Spleen (tissue), 11 donors: ENCODE results near the gene SEC14L6. TPM values are rescaled to one million over a fixed set of nuclear protein-coding genes. Genes with fewer than 3 reads are reported as not detected.
A peak's percentile ranks its signal among the peaks of the same experiment; 100 is the strongest.
"Not testable (repeated sequence)": the region's sequence is repeated elsewhere in the genome, so short reads cannot be mapped to it uniquely, and the experiment has no call there.

Source experiments
- DNase-seq: peaks from one replicate; pipeline ENCODE4 v3.0.0-alpha.2; 2020
- H3K27ac ChIP-seq, 8 donors: fragments of 200-600 bp; sonication (generic) in 7 of 8; 1 replicate in 4 of 8; 2 replicates in 4 of 8; pipeline versions ENCODE4 v1.5.0 to v1.8.0; 2016 to 2021; ENCODE audit warnings: inconsistent platforms in 4 of 8, mild to moderate bottlenecking in 4 of 8, moderate library complexity in 1 of 8
- H3K27me3 ChIP-seq, 7 donors: fragments of 200-600 bp; sonication (generic) in 6 of 7; replicated peaks in 1 of 7; 1 replicate in 4 of 7; 2 replicates in 3 of 7; pipeline versions ENCODE4 v1.5.0 to v1.8.0; 2016 to 2021; ENCODE audit warnings: inconsistent platforms in 3 of 7, mild to moderate bottlenecking in 1 of 7
- H3K36me3 ChIP-seq, 6 donors: fragments of 200-600 bp; sonication (generic) in 5 of 6; 1 replicate in 4 of 6; 2 replicates in 2 of 6; pipeline versions ENCODE4 v1.5.0 to v1.8.0; 2016 to 2021; ENCODE audit warnings: inconsistent platforms in 2 of 6
- H3K4me1 ChIP-seq, 6 donors: fragments of 200-600 bp; sonication (generic) in 5 of 6; 1 replicate in 3 of 6; 2 replicates in 3 of 6; pipeline versions ENCODE4 v1.5.0 to v1.8.0; 2016 to 2021; ENCODE audit warnings: inconsistent platforms in 3 of 6
- H3K4me3 ChIP-seq, 8 donors: fragments of 200-600 bp; sonication (generic) in 7 of 8; 1 replicate in 4 of 8; 2 replicates in 4 of 8; pipeline versions ENCODE4 v1.5.0 to v1.8.0; 2016 to 2021; ENCODE audit warnings: inconsistent platforms in 4 of 8, mild to moderate bottlenecking in 4 of 8, moderate library complexity in 2 of 8
- H3K9me3 ChIP-seq, 8 donors: fragments of 200-600 bp; sonication (generic) in 7 of 8; 1 replicate in 4 of 8; 2 replicates in 4 of 8; pipeline versions ENCODE4 v1.5.0 to v1.8.0; 2016 to 2021; ENCODE audit warnings: inconsistent platforms in 4 of 8
- CTCF ChIP-seq, 11 experiments: fragments of 200-600 bp in 7 of 11; fragments of 450-650 bp in 4 of 11; sonication (generic) in 4 of 11; IDR thresholded peaks in 8 of 11; conservative IDR thresholded peaks in 3 of 11; 1 replicate in 7 of 11; 2 replicates in 4 of 11; pipeline versions ENCODE4 v1.4.0 to v1.8.0; 2016 to 2021; ENCODE audit warnings: antibody characterized with exemption in 11 of 11, inconsistent platforms in 4 of 11, mild to moderate bottlenecking in 1 of 11
- POLR2A ChIP-seq, 3 donors: fragments of 450-650 bp; IDR thresholded peaks; one replicate each; pipeline ENCODE4 v1.5.1; 2017; ENCODE audit warnings: antibody characterized with exemption in 3 of 3, mild to moderate bottlenecking in 1 of 3
- POLR2AphosphoS5 ChIP-seq, 3 donors: sonication (generic); formaldehyde crosslinking; IDR thresholded peaks; one replicate each; pipeline ENCODE4 v1.5.1; 2017; ENCODE audit warnings: antibody characterized with exemption in 3 of 3
- WGBS, 5 donors: extraction: QIAGEN DNeasy Blood & Tissue Kit in 3 of 5; methylation state at CpG; one replicate each; pipeline versions ENCODE4 v1.1.5 to v1.1.7; 2013 to 2018; 5-methylcytosine and 5-hydroxymethylcytosine counted together
- intact Hi-C: fragments of 100-400 bp; cut with DNase I; formaldehyde crosslinking; loops from one replicate; pipeline ENCODE4 v1.15.0; 2023; ENCODE audit warnings: low total_unique reads
- polyA plus RNA-seq, 3 donors: library from polyadenylated mRNA; stranded (reverse); fragments of 200-250 nt; gene quantifications; one replicate each; pipeline ENCODE4 v1.2.1, GENCODE V29; 2013
- total RNA-seq, 7 donors: library from RNA; depleted of rRNA in 3 of 7; stranded (reverse); fragments of >200 nt in 3 of 7; fragmentation: NEBNext Ultra II Directional in 4 of 7; extraction: Animal tissue kit (Norgen Biotek cat#: 25700) in 4 of 7; gene quantifications; one replicate each; pipeline versions ENCODE4 v1.1.0 to v1.2.1, GENCODE V29; 2016 to 2021
- donor health status: healthy with polysubstance abuse.
- donor health status: DM: no; HTN: no; CAD: no; lungs with moderate emphysema.
- donor health status: DM: no; HTN: no; CAD: no.
- donor health status: Bipolar disorder and iron deficiency.
- donor health status: healthy.
- donor health status: DM: no; HTN: no; CAD: no.
- donor health status: DM: yes; HTN: yes; CAD: no.

Gene SEC14L6
- total and polyA plus RNA-seq, 10 donors: 0.03 to 0.56 (median 0.17) TPM; not detected in 2

DNA sequence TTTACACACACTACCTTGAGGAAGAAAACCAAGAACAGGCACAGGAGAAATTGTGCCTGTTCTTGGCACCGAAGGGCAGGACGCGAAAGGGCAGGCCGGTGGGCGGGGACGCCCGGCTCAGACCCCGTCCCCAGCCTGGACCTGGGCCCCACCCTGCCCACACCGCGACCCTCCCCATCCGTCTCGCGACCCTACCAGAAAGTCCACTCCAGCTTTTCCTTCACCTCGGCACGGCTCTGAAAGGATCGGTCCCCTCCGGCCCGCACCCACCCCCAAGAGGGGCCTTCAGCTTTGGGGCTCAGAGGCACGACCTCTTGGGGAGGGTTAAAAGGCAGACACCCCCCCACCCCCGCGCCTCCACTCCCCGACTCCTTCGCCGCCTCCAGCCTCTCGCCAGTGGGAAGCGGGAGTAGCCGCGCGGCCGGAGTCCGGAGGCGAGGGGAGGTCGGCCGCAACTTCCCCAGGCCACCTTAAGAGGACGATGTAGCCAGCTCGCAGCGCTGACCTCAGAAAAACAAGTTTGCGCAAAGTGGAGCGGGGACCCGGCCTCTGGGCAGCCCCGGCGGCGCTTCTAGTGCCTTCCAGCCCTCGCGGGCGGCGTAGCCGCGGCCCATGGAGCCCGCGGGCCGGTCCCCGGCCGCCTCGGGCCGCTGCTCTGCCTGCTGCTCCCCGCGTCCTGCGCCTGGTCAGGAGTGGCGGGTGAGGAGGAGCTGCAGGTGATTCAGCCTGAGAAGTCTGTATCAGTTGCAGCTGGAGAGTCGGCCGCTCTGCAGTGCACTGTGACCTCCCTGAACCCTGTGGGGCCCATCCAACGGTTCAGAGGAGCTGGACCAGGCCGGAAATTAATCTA, 4.4 kb downstream of the SEC14L6 start:
- no peaks in the 10 kb centered on the region for H3K36me3 ChIP-seq
- peaks cover 0 to 57% (median 23%) of the 10 kb centered on the region in 7 donors for H3K27me3 ChIP-seq
- no peak overlapping the region for H3K27ac ChIP-seq
- 6 to 10% (median 6%) methylated on average over 28 to 64 of the region's 64 CpGs for WGBS, 5 donors
- intact Hi-C loops: no loop called here
- TF ChIP-seq POLR2AphosphoS5 (IDR thresholded peaks at IDR 0.05) (no peak), POLR2A (IDR thresholded peaks at IDR 0.05) (no peak), CTCF (IDR thresholded peaks at IDR 0.05 in 8 of 11, conservative IDR thresholded peaks at IDR 0.05 in 3 of 11) (no peak)
- DNase-seq: no peak
- H3K9me3 ChIP-seq: no peaks in the 10 kb centered on the region
- peaks cover 0 to 14% (median 10%) of the 10 kb centered on the region in 6 donors for H3K4me1 ChIP-seq
- peak overlapping the region in 5 of 8 donors; percentile 13 to 57 (median 23) for H3K4me3 ChIP-seq

DNA sequence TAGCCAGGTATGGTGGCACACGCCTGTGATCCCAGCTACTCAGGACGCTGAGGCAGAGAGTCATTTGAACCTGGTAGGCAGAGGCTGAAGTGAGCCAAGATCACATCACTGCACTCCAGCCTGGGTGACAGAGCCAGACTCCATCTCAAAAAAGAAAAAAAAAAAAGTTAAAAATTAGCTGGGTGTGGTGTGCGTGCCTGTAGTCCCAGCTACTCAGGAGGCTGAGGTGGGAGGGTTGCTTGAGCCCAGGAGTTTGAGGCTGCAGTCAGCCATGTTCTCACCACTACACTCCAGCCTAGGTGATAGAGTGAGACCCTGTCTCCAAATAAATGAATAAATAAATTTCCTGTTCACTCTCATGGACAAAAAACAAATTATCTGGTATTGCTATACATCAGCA, 5.0 kb downstream of the SEC14L6 start:
- H3K9me3 ChIP-seq, H3K36me3 ChIP-seq, intact Hi-C loops, H3K27ac ChIP-seq, DNase-seq, H3K4me3 ChIP-seq: not testable (repeated sequence)
- WGBS, 5 donors: 92 to 97% (median 95%) methylated on average over 3 of the region's 3 CpGs
- H3K27me3 ChIP-seq: peaks cover 0 to 57% (median 23%) of the 10 kb centered on the region in 7 donors
- H3K4me1 ChIP-seq: peaks cover 0 to 14% (median 10%) of the 10 kb centered on the region in 6 donors

- no peak for TF ChIP-seq POLR2A (IDR thresholded peaks at IDR 0.05)
- TF ChIP-seq POLR2AphosphoS5 (IDR thresholded peaks at IDR 0.05): no peak
- no peak for TF ChIP-seq CTCF (IDR thresholded peaks at IDR 0.05 in 8 of 11, conservative IDR thresholded peaks at IDR 0.05 in 3 of 11)
- Histone ChIP-seq H3K27ac (no peak overlapping the region), H3K4me3 (no peak overlapping the region), H3K9me3 (no peaks in the 10 kb centered on the region), H3K27me3 (peaks cover 0 to 47% (median 23%) of the 10 kb centered on the region in 7 donors), H3K36me3 (no peaks in the 10 kb centered on the region), H3K4me1 (peaks cover 0 to 14% (median 10%) of the 10 kb centered on the region in 6 donors)
- WGBS, 5 donors: 93 to 100% (median 94%) methylated on average over 1 of the region's 1 CpG
- intact Hi-C loops: no loop called here
- DNase-seq: no peak
Observed at GRCh38 chr22:30539368-30539767, 7.2 kb downstream of the SEC14L6 start.

DNA sequence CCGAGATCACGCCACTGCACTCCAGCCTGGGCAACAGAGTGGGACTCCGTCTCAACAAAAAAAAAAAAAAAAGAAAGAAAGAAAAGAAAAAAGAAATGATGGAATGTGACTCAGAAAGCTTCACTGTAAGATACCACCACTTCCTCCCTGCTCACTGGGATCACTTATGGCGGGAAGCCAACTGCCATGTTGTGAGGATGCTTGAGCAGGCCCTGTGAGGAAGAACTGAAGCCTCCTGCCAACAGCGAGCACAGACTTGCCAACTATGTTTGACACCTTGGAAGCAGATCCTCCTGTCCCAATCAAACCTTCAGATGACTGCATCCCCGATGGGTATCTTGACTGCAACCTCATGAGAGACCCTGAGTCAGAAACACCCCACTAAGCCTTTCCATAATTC, 8.3 kb downstream of the SEC14L6 start:
- intact Hi-C loops: no loop called here
- Histone ChIP-seq H3K27ac (no peak overlapping the region), H3K9me3 (no peaks in the 10 kb centered on the region), H3K27me3 (peaks cover 0 to 36% (median 16%) of the 10 kb centered on the region in 7 donors), H3K36me3 (no peaks in the 10 kb centered on the region), H3K4me3 (no peak overlapping the region), H3K4me1 (peaks cover 0 to 14% (median 10%) of the 10 kb centered on the region in 6 donors)
- TF ChIP-seq POLR2AphosphoS5 (IDR thresholded peaks at IDR 0.05) (no peak), CTCF (IDR thresholded peaks at IDR 0.05 in 8 of 11, conservative IDR thresholded peaks at IDR 0.05 in 3 of 11) (no peak), POLR2A (IDR thresholded peaks at IDR 0.05) (no peak)
- WGBS, 5 donors: 83 to 93% (median 92%) methylated on average over 6 of the region's 6 CpGs
- no peak for DNase-seq
